HG03108 (cell line): ENCODE data around the gene LZTS2.

ENCODE experiments used
- ATAC-seq: cut with Tn5 transposase; IDR thresholded peaks from one replicate; pipeline ENCODE4 v1.9.1; 2021; ENCODE audit warnings: moderate library complexity; ENCODE audit not compliant: unreplicated experiment

Gene LZTS2

GRCh38 chr10:101050208-101051069 lies 50.8 kb downstream of the LZTS2 start:
- peak; percentile 64 for ATAC-seq

GRCh38 chr10:101052285-101052684 lies 52.7 kb downstream of the LZTS2 start:
- no peak for ATAC-seq

GRCh38 chr10:101053516-101053915 lies 53.9 kb downstream of the LZTS2 start:
- no peak for ATAC-seq

DNA sequence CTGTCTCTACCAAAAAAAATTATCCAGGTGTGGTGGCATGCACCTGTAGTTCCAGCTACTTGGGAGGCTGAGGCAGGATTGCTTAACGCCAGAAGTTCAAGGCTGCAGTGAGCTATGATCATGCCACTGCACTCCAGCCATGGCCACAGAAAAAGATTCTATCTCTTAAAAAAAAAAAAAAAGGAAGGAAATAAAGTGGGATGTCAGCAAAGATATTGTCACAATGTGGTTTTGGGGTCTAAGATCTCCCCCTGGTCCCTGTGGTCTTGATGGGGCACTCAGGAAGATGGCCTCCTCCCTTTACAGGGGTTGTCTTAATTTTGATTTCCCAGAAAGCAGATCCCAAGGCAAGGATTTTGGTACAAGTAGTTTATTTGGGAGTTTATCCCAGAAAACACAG lies 54.7 kb downstream of the LZTS2 start:
- no peak for ATAC-seq

- ATAC-seq, result no peak
Measured at GRCh38 chr10:101054876-101055275, 55.3 kb downstream of the LZTS2 start.

DNA sequence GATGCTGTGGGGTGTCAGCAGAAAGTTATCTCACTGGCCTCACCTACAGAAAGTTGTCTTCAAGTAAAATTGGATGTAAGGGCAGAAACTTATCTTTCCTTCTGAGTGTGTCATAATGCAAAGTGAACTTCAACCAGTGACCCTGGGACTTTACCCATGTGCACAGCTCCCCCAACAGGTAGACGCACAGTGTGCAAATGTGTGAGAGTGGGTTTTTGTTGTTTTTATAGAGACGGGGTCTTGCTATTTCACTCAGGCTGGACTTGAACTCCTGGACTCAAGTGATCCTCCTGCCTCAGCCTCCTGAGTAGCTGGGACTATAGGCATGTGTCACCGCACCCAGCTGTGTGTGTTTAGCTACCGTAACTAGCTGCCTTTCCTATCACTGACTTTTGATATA lies 55.8 kb downstream of the LZTS2 start:
- no peak for ATAC-seq

GRCh38 chr10:101056365-101057151 lies 57.0 kb downstream of the LZTS2 start:
- ATAC-seq, result no peak
